ENCODE data around the gene GALNT17.

The GALNT17 gene

DNA sequence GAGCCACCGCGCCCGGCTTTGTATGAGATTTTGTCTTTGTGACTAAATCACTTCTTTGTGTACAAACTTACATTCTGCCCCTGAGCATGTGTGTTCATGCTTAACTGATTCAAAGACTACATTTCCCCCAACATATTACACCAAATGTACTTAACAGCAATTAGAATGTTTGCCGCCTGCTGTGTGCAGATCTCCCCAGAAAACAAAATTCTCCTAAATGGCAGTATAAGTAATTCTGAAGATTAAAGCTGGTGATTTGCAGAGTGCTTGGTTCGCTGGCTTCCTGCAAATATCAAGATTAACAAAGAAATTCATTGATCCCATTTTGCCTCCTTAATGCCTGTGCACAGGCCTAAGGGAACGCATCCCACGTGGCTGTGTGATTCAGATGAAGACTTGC, 230.3 kb downstream of the GALNT17 start:
- no peak overlapping the region for H3K9ac ChIP-seq
- no peaks in the 10 kb centered on the region for H3K36me3 ChIP-seq
- H3K9me3 ChIP-seq = peaks cover 25% of the 10 kb centered on the region
- no peak for TF ChIP-seq Cebpa-rat (IDR thresholded peaks at IDR 0.05)
- no peak overlapping the region for H3K4me3 ChIP-seq
- no peaks in the 10 kb centered on the region for H4K20me1 ChIP-seq
- no peak overlapping the region for H3K4me2 ChIP-seq
- H3K4me1 ChIP-seq = no peaks in the 10 kb centered on the region
- no peaks in the 10 kb centered on the region for H3K27me3 ChIP-seq
- no peak overlapping the region for H3K27ac ChIP-seq

DNA sequence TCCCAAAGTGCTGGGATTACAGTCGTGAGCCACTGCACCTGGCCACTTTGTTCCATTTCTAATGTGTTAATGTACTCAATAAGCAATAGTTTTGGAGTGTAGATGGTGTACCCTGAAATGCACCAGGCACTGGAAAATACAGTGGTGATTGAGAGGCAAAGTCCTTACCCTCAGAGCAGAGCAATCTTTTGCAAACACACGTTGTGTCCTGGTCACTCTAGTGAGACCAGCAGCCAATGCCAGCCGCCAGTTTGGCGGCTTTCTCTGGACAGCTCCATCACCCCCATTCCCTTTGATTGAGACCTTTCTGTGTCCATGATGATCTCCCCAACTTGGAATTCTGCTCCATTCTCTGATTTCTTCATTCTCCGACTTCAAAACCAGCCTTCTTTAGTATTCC, 231.3 kb downstream of the GALNT17 start:
- H3K27ac ChIP-seq = no peak overlapping the region
- no peaks in the 10 kb centered on the region for H3K36me3 ChIP-seq
- no peak overlapping the region for H3K4me3 ChIP-seq
- no peaks in the 10 kb centered on the region for H3K4me1 ChIP-seq
- TF ChIP-seq Cebpa-rat (IDR thresholded peaks at IDR 0.05) = no peak
- no peak overlapping the region for H3K9ac ChIP-seq
- H3K4me2 ChIP-seq = no peak overlapping the region
- H3K9me3 ChIP-seq = peaks cover 15% of the 10 kb centered on the region
- H3K27me3 ChIP-seq = no peaks in the 10 kb centered on the region
- H4K20me1 ChIP-seq = no peaks in the 10 kb centered on the region

DNA sequence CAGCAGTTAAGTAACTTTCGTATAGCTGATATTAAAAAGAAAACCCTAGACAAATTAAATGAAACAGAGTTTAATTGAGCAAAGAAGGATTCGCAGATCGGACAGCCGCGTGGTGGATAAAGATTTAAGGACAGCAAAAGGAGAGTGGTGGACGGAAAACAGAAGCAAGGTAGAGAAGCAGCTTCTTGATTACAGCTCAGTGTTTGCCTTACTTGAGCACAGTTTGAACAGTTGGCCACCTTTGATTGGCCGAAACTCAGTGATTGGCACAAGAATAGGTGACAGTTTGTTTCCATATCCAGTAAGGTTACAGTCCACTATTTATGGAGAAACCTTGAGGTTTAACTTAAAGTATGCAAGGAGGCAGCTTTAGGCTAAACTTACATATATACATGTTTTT, 231.7 kb downstream of the GALNT17 start:
- Histone ChIP-seq H3K27ac (no peak overlapping the region), H3K9me3 (peaks cover 13% of the 10 kb centered on the region), H3K4me1 (no peaks in the 10 kb centered on the region), H3K27me3 (no peaks in the 10 kb centered on the region), H3K4me3 (no peak overlapping the region), H4K20me1 (no peaks in the 10 kb centered on the region), H3K4me2 (no peak overlapping the region), H3K9ac (no peak overlapping the region), H3K36me3 (no peaks in the 10 kb centered on the region)
- no peak for TF ChIP-seq Cebpa-rat (IDR thresholded peaks at IDR 0.05)

DNA sequence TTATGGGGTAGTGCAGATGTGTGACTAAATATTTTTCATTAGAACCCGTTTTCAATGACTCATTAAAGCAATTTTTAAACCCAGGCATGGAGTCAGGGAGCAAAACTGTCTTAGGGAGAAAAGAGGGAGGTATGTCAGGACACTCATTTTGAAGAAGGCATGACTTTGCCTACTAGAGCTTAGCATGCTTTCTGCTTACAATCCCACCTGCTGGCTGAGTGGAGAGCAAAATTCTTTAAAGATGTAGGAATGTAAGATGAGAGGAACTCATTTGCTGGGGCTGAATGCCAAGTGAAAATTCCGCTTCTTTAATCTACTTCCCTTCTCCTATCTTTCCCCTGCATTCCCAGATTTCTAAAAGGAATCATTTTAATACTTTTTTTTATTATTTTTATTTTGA, 232.6 kb downstream of the GALNT17 start:
- H3K27me3 ChIP-seq = no peaks in the 10 kb centered on the region
- H3K4me3 ChIP-seq = no peak overlapping the region
- H3K27ac ChIP-seq = no peak overlapping the region
- TF ChIP-seq Cebpa-rat (IDR thresholded peaks at IDR 0.05) = no peak
- no peak overlapping the region for H3K9ac ChIP-seq
- no peaks in the 10 kb centered on the region for H3K36me3 ChIP-seq
- no peak overlapping the region for H3K4me2 ChIP-seq
- peaks cover 4% of the 10 kb centered on the region for H3K9me3 ChIP-seq
- no peaks in the 10 kb centered on the region for H4K20me1 ChIP-seq
- no peaks in the 10 kb centered on the region for H3K4me1 ChIP-seq

DNA sequence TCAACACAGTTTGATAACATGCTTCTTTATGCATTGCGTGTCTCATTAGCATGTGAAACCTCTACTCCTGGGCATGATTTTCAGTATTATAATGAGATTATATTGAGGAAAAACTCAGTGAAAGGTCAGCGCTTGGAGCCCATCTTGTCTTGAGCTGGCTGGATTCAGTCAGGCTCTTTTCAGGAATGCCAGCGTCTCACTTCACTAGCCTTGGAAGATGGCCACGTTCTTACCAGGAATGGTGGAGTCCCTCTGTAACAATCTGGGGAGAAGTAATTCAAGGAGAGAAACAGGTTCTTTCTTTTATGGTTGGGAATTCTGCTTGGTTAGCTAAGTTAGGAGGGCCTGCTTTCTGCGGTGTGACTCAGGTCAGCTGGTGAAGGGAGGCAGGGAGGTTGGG, 241.0 kb downstream of the GALNT17 start:
- H3K27me3 ChIP-seq = no peaks in the 10 kb centered on the region
- H3K27ac ChIP-seq = no peak overlapping the region
- H3K36me3 ChIP-seq = no peaks in the 10 kb centered on the region
- H3K4me2 ChIP-seq = no peak overlapping the region
- H3K9ac ChIP-seq = no peak overlapping the region
- no peak for TF ChIP-seq Cebpa-rat (IDR thresholded peaks at IDR 0.05)
- peaks cover 40% of the 10 kb centered on the region for H3K9me3 ChIP-seq
- no peaks in the 10 kb centered on the region for H3K4me1 ChIP-seq
- H3K4me3 ChIP-seq = no peak overlapping the region
- H4K20me1 ChIP-seq = no peaks in the 10 kb centered on the region

DNA sequence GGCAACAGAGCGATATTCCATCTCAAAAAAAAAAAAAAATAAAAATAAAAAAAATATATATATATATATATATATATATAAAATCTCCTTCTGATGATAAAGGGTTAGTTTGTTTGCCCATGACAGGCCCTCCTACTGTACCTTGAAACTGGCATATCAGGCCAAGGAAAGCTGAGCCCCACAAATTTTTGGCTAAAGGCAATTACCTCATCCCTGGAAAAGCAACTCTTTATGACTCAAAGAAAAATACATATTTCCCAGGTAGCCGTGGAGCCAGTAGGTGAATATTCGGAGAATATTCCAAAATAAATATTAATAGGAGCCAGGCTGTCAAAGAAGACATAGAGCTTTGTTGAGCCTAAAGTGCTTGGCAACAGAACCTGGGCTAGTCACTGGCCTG, 245.1 kb downstream of the GALNT17 start:
- no peak overlapping the region for H3K27ac ChIP-seq
- H3K9me3 ChIP-seq = peaks cover 53% of the 10 kb centered on the region
- no peak overlapping the region for H3K4me2 ChIP-seq
- H3K4me1 ChIP-seq = no peaks in the 10 kb centered on the region
- no peaks in the 10 kb centered on the region for H4K20me1 ChIP-seq
- H3K27me3 ChIP-seq = no peaks in the 10 kb centered on the region
- H3K36me3 ChIP-seq = no peaks in the 10 kb centered on the region
- no peak overlapping the region for H3K4me3 ChIP-seq
- TF ChIP-seq Cebpa-rat (IDR thresholded peaks at IDR 0.05) = no peak
- no peak overlapping the region for H3K9ac ChIP-seq

DNA sequence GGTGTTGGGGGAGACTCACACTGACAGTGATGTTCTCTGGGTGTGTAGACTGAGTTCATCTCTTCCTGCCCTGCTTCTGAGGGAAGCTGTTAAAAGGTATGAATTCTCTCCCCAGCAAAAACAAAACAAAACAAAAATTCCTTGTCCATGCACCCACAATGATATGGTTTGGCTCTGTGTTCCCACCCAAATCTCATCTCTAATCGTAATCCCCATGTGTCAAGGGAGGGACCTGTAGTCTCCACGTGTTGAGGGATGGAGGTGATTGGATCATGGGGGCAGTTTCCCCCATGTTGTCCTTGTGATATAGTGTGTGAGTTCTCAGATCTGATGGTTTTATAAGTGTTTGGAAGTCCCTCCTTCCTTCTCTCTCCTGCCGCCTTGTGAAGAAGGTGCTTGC, 245.5 kb downstream of the GALNT17 start:
- TF ChIP-seq Cebpa-rat (IDR thresholded peaks at IDR 0.05) = no peak
- no peak overlapping the region for H3K27ac ChIP-seq
- no peaks in the 10 kb centered on the region for H3K4me1 ChIP-seq
- no peak overlapping the region for H3K4me2 ChIP-seq
- H3K36me3 ChIP-seq = no peaks in the 10 kb centered on the region
- no peaks in the 10 kb centered on the region for H4K20me1 ChIP-seq
- no peak overlapping the region for H3K9ac ChIP-seq
- no peaks in the 10 kb centered on the region for H3K27me3 ChIP-seq
- H3K4me3 ChIP-seq = no peak overlapping the region
- H3K9me3 ChIP-seq = peaks cover 53% of the 10 kb centered on the region

DNA sequence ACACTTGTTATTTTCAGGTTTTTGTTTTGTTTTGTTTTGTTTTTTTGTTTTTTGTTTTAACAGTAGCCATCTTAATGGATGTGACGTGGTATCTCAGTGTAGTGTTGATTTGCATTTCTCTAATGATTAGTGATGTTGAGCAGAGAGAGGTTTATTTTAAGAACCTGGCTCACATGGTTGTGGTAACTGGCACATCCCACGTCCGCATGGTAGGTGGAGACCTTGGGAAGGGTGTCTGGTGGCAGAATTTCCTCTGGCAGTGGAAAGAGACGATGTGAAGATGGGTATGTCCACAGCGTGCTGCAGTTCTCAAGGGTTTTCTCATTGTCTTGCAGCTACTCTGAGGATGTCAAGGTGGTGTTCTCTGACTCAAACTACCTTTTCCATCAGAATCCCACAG, 252.2 kb downstream of the GALNT17 start:
- Histone ChIP-seq H3K9ac (no peak overlapping the region), H3K4me3 (no peak overlapping the region), H3K27me3 (no peaks in the 10 kb centered on the region), H4K20me1 (no peaks in the 10 kb centered on the region), H3K36me3 (no peaks in the 10 kb centered on the region), H3K9me3 (peaks cover 2% of the 10 kb centered on the region), H3K27ac (no peak overlapping the region), H3K4me1 (no peaks in the 10 kb centered on the region), H3K4me2 (no peak overlapping the region)
- TF ChIP-seq Cebpa-rat (IDR thresholded peaks at IDR 0.05) = no peak

DNA sequence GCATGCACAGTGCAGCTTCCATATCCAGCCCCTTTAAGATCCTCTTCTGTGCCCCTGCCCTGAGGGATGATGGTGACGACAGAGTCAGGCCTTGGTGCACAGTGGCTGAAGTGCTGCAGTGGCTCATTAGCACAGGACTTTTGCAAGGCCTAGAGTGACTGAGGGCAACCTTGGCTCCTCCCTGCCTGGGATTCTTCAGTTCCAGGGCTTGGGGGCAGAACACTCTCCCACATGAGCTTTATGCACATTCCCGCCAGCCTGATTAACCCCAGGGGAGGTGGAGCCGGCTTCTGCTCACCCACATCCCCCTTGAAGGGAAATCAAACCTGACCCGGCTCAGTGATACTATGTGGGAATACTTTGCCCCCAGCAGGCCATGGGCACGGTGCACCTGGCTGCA, 253.4 kb downstream of the GALNT17 start:
- Histone ChIP-seq H3K9ac (no peak overlapping the region), H3K4me1 (no peaks in the 10 kb centered on the region), H4K20me1 (no peaks in the 10 kb centered on the region), H3K4me3 (no peak overlapping the region), H3K27ac (no peak overlapping the region), H3K4me2 (no peak overlapping the region), H3K27me3 (no peaks in the 10 kb centered on the region), H3K9me3 (no peaks in the 10 kb centered on the region; the same call in 1 of the 2 replicates), H3K36me3 (no peaks in the 10 kb centered on the region)
- TF ChIP-seq Cebpa-rat (IDR thresholded peaks at IDR 0.05) = no peak

DNA sequence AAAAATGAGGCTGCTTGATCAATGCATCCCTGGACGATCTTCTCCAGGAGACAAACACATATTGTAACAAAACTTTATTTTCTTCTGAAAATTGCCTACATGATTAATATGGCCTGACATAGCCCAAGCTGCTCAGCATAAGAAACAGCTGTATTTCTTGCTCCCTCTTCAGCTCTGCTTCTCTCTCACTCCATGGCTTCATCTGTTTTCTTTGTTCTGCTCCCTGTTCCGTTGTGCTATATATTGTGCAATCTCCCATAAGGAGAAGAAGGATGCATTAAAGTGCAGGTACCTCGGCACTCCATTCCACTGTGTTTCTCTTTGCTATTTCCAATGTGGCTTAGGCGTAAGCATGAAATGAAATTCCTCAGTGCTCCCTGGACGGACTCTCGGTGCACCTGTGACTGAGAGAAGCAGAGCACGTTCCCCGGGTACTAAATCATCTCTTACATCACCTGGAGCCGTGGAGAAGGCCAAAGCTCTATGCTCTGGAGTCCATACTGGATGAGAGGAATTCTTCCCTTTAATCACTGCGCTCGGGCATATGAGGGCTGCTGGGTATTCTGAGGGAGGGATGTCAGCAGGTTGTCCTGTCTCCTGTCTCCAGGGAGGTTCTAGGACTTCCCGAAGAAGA, 254.3 kb downstream of the GALNT17 start:
- Histone ChIP-seq H3K4me2 (no peak overlapping the region), H3K27me3 (no peaks in the 10 kb centered on the region), H3K4me1 (peaks cover under 1% of the 10 kb centered on the region; the same call in 1 of the 2 replicates), H3K9ac (no peak overlapping the region), H3K9me3 (no peaks in the 10 kb centered on the region; the same call in 1 of the 2 replicates), H4K20me1 (no peaks in the 10 kb centered on the region), H3K27ac (no peak overlapping the region), H3K36me3 (no peaks in the 10 kb centered on the region), H3K4me3 (no peak overlapping the region)
- TF ChIP-seq Cebpa-rat (IDR thresholded peaks at IDR 0.05) = no peak

DNA sequence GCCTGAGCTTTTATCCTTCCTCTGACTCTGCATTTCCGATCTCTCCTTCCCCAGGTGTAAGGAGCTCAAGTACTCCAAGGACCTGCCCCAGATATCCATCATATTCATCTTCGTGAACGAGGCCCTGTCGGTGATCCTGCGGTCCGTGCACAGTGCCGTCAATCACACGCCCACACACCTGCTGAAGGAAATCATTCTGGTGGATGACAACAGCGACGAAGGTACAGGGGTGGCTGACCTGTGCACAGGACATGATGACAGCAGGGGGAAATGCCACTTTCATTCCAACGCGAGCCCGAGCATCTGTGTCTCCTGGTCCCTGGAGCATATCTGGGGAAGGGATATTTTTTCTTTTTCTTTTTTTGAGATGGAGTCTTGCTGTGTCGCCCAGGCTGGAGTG, 256.2 kb downstream of the GALNT17 start:
- no peak for TF ChIP-seq Cebpa-rat (IDR thresholded peaks at IDR 0.05)
- H3K9me3 ChIP-seq = no peaks in the 10 kb centered on the region
- no peak overlapping the region for H3K27ac ChIP-seq
- H4K20me1 ChIP-seq = no peaks in the 10 kb centered on the region
- peaks cover 15% of the 10 kb centered on the region for H3K4me1 ChIP-seq
- no peaks in the 10 kb centered on the region for H3K36me3 ChIP-seq
- no peak overlapping the region for H3K4me3 ChIP-seq
- H3K27me3 ChIP-seq = no peaks in the 10 kb centered on the region
- H3K4me2 ChIP-seq = no peak overlapping the region
- no peak overlapping the region for H3K9ac ChIP-seq
